HepG2 (cell line): ENCODE results near the gene HSPA5. TPM values are rescaled to one million over a fixed set of nuclear protein-coding genes. Genes with fewer than 3 reads are reported as not detected.
"Not testable (repeated sequence)": the region's sequence is repeated elsewhere in the genome, so short reads cannot be mapped to it uniquely, and the experiment has no call there.

Experiments used
- ATAC-seq: fragments of 200-7000 bp; cut with Tn5 transposase; 3 replicates; pipeline ENCODE4 v1.9.1; 2020; ENCODE audit warnings: mild to moderate bottlenecking, moderate library complexity
- BruUV-seq: library from RNA; stranded (reverse); fragments of 400-500 nt; replicated peaks from 2 replicates; lab custom pipeline; 2021; lab: Mats Ljungman, UMichigan
- CTCF ChIA-PET: fragments of 300-600 bp; formaldehyde crosslinking; extraction: SDS; loops from one replicate; lab custom pipeline; 2021; ENCODE audit warnings: low total read pairs, inconsistent platforms, low intra/inter-chr PET ratio; lab: Yijun Ruan, JAX
- POLR2A ChIA-PET: fragments of 350-600 bp; sonication (Branson Sonifier 250); formaldehyde crosslinking; loops from one replicate; lab custom pipeline; 2020; ENCODE audit warnings: antibody characterized with exemption, inconsistent platforms; lab: Yijun Ruan, JAX
- DNase-seq: peaks from one replicate; pipeline ENCODE4 v3.0.0-alpha.2; 2015; ENCODE audit warnings: low spot score
- FAIRE-seq: peaks from 3 replicates; lab custom pipeline; 2011; peaks lifted over from hg19 to GRCh38; lab: Jason Lieb, UNC
- H2AFZ ChIP-seq: one replicate; pipeline ENCODE4 v1.6.1; 2011; ENCODE audit warnings: low read length, inconsistent platforms
- H3K27ac ChIP-seq: fragments of 300-600 bp; 3 replicates; pipeline ENCODE4 v1.8.0; 2011; ENCODE audit warnings: mixed run types, mild to moderate bottlenecking, mixed read lengths, low read length, inconsistent platforms; ENCODE audit not compliant: insufficient read depth; ENCODE audit errors: extremely low read length
- H3K27me3 ChIP-seq, 2 experiments: fragments of 200-600 bp in 1 of 2; 2 replicates in 1 of 2; 3 replicates in 1 of 2; pipeline versions ENCODE4 v1.6.0 to v1.8.0; 2011; ENCODE audit warnings: low read length in 2 of 2, mild to moderate bottlenecking in 2 of 2, moderate library complexity in 2 of 2, inconsistent platforms in 1 of 2; ENCODE audit not compliant: insufficient read depth in 2 of 2, control insufficient read depth in 1 of 2
- H3K36me3 ChIP-seq, 2 experiments: fragments of 200-600 bp in 1 of 2; replicated peaks in 1 of 2; 2 replicates in 1 of 2; 3 replicates in 1 of 2; pipeline versions ENCODE4 v1.5.1 to v1.8.0; 2011; ENCODE audit warnings: low read length in 2 of 2, inconsistent platforms in 1 of 2; ENCODE audit not compliant: insufficient read depth in 2 of 2, control insufficient read depth in 1 of 2
- H3K4me1 ChIP-seq: 2 replicates; pipeline ENCODE4 v1.5.1; 2012; ENCODE audit warnings: low read length, inconsistent platforms; ENCODE audit not compliant: insufficient read depth
- H3K4me2 ChIP-seq: 2 replicates; pipeline ENCODE4 v1.6.0; 2011; ENCODE audit warnings: low read depth, low read length, inconsistent platforms
- H3K4me3 ChIP-seq, 3 experiments: fragments of 200-600 bp in 1 of 3; sonication (generic), shearing (Covaris generic) in 1 of 3; replicated peaks in 1 of 3; 2 replicates each; pipeline ENCODE4 v1.5.1; 2011 to 2016; ENCODE audit warnings: low read length in 3 of 3, inconsistent platforms in 2 of 3, low read depth in 2 of 3, mild to moderate bottlenecking in 2 of 3, control low read depth in 1 of 3, mixed read lengths in 1 of 3; ENCODE audit not compliant: insufficient read depth in 1 of 3
- H3K79me2 ChIP-seq: one replicate; pipeline ENCODE4 v1.6.1; 2011; ENCODE audit warnings: low read length, inconsistent platforms; ENCODE audit not compliant: insufficient read depth
- H3K9ac ChIP-seq: 2 replicates; pipeline ENCODE4 v1.6.0; 2011; ENCODE audit warnings: mild to moderate bottlenecking, low read depth, low read length, inconsistent platforms; ENCODE audit not compliant: insufficient read depth
- H3K9me3 ChIP-seq: 2 replicates; pipeline ENCODE4 v1.5.1; 2012; ENCODE audit warnings: mild to moderate bottlenecking, low read length
- H4K20me1 ChIP-seq: 2 replicates; pipeline ENCODE4 v1.6.0; 2011; ENCODE audit warnings: inconsistent platforms, mild to moderate bottlenecking, low read length, moderate library complexity; ENCODE audit not compliant: insufficient read depth
- BRCA1 ChIP-seq: sonication (generic); formaldehyde crosslinking; IDR thresholded peaks from 2 replicates; pipeline ENCODE4 v1.4.0; 2020; ENCODE audit warnings: missing genetic modification reagents
- DNMT3B ChIP-seq: conservative IDR thresholded peaks from 2 replicates; pipeline ENCODE4 v1.6.1; 2016; ENCODE audit warnings: missing biosample characterization, control low read depth
- GTF3A ChIP-seq: sonication (generic); formaldehyde crosslinking; conservative IDR thresholded peaks from 2 replicates; pipeline ENCODE4 v1.4.0; 2020; ENCODE audit warnings: mild to moderate bottlenecking, missing genetic modification reagents
- JUNB ChIP-seq: sonication (generic); formaldehyde crosslinking; IDR thresholded peaks from 2 replicates; pipeline ENCODE4 v1.8.0; 2022; ENCODE audit warnings: missing genetic modification reagents, mild to moderate bottlenecking, borderline replicate concordance
- MTA1 ChIP-seq: sonication (generic); formaldehyde crosslinking; IDR thresholded peaks from 2 replicates; pipeline ENCODE4 v1.4.0; 2020; ENCODE audit warnings: missing genetic modification reagents, mild to moderate bottlenecking, borderline replicate concordance
- NFKB2 ChIP-seq: sonication (generic); formaldehyde crosslinking; IDR thresholded peaks from 2 replicates; pipeline ENCODE4 v1.4.0; 2020; ENCODE audit warnings: missing genetic modification reagents, borderline replicate concordance
- SIN3B ChIP-seq: fragments of 150-350 bp; IDR thresholded peaks from 2 replicates; pipeline ENCODE4 v1.6.1; 2014; ENCODE audit warnings: low read length
- ZBTB3 ChIP-seq: sonication (generic); formaldehyde crosslinking; IDR thresholded peaks from 2 replicates; pipeline ENCODE4 v1.4.0; 2020; ENCODE audit warnings: low read depth, mild to moderate bottlenecking, moderate library complexity, missing genetic modification reagents, borderline replicate concordance
- ZNF121 ChIP-seq: sonication (generic); formaldehyde crosslinking; IDR thresholded peaks from 2 replicates; pipeline ENCODE4 v1.5.0; 2020; ENCODE audit warnings: mild to moderate bottlenecking, missing genetic modification reagents
- ZNF713 ChIP-seq: sonication (generic); formaldehyde crosslinking; IDR thresholded peaks from 2 replicates; pipeline ENCODE4 v1.4.0; 2020; ENCODE audit warnings: mild to moderate bottlenecking, missing genetic modification reagents
- ZNF75D ChIP-seq: sonication (generic); formaldehyde crosslinking; IDR thresholded peaks from 2 replicates; pipeline ENCODE4 v1.8.1; 2023; ENCODE audit warnings: missing genetic modification reagents, mild to moderate bottlenecking, borderline replicate concordance
- ZNF850 ChIP-seq: sonication (generic); formaldehyde crosslinking; conservative IDR thresholded peaks from 2 replicates; pipeline ENCODE4 v1.9.0; 2021; ENCODE audit warnings: mild to moderate bottlenecking, missing genetic modification reagents
- WGBS: methylation state at CpG from one replicate; pipeline ENCODE4 v1.1.6; 2017; ENCODE audit warnings: low lambda C conversion rate; 5-methylcytosine and 5-hydroxymethylcytosine counted together
- in situ Hi-C: cut with HindIII; loops from 2 replicates; pipeline ENCODE4 v1.10.0; 2017; ENCODE audit warnings: low pct_unique_long_range_greater_than_20kb; ENCODE audit not compliant: extremely low pct_ligation_motif_present
- intact Hi-C: fragments of 100-400 bp; cut with micrococcal nuclease; formaldehyde crosslinking; loops from one replicate; pipeline ENCODE4 v1.10.0; 2022; ENCODE audit not compliant: unreplicated experiment
- polyA plus RNA-seq, 8 experiments: library from polyadenylated mRNA; depleted of rRNA in 3 of 8; stranded (reverse) in 7 of 8; unstranded in 1 of 8; fragments of >200 nt; fragmentation: Illumina TruSeq in 4 of 8; extraction: Trizol in 4 of 8; gene quantifications; 2 replicates each; pipeline versions ENCODE4 v1.2.1 to v1.2.3, GENCODE V29; 2011 to 2016; ENCODE audit warnings: low read depth in 4 of 8, missing spikeins in 1 of 8, mixed read lengths in 1 of 8; ENCODE audit not compliant: insufficient read depth in 1 of 8
- total RNA-seq, 5 experiments: library from RNA; depleted of rRNA; stranded (reverse); fragments of >200 nt; fragmentation: Illumina TruSeq; extraction: Trizol; gene quantifications; 2 replicates each; pipeline ENCODE4 v1.2.3, GENCODE V29; 2016; ENCODE audit warnings: low read depth in 1 of 5
- TF ChIP-seq, protein P1 (sequence below): sonication (generic); formaldehyde crosslinking; IDR thresholded peaks from 2 replicates; pipeline ENCODE4 v1.8.0; 2022; ENCODE audit warnings: mild to moderate bottlenecking, missing genetic modification reagents; ENCODE audit not compliant: insufficient replicate concordance
- TF ChIP-seq, protein P2 (sequence below): sonication (generic); formaldehyde crosslinking; IDR thresholded peaks from 2 replicates; pipeline ENCODE4 v1.4.0; 2020; ENCODE audit warnings: missing genetic modification reagents

The HSPA5 gene
- total and polyA plus RNA-seq, 2 of the 13 experiments (the other 11 are each of a cell fraction or from before 2014, with no cell fraction given) = 201 to 206 TPM

DNA sequence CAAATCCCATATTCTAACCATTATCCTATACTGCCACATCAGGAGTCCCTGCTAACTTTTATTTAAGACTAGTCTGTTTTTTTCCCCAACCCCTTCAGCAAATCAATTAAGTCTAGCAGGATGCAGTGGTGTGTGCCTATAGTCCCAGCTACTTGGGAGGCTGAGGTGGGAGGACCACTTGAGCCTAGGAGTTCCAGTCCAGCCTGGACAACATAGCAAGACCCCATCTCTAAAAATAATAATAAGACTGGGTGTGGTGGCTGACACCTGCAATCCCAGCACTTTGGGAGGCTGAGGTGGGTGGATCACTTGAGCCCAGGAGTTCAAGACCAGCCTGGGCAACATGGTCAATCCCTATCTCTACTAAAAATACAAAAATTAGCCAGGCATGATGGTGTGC lies 16.3 kb downstream of the HSPA5 start:
- H3K79me2 ChIP-seq, intact Hi-C loops, in situ Hi-C loops, ATAC-seq, H3K9me3 ChIP-seq, H3K9ac ChIP-seq, H3K27me3 ChIP-seq, H3K4me3 ChIP-seq, DNase-seq, H3K4me1 ChIP-seq, H3K27ac ChIP-seq, H3K4me2 ChIP-seq, FAIRE-seq, BruUV-seq, H2AFZ ChIP-seq, CTCF ChIA-PET, H4K20me1 ChIP-seq: not testable (repeated sequence)
- peak; percentile 71; the same call in 1 of the 2 replicates for TF ChIP-seq ZNF121 (CRISPR knock-in tag)
- H3K36me3 ChIP-seq = peaks cover 6 to 45% of the 10 kb centered on the region in 2 experiments; a peak in 4 of 5 replicates
- POLR2A ChIA-PET = interaction anchor here (2.9 kb wide), 1 partner anchor 16 kb away, joined by 7 read pairs; the partner anchor contains the start of gene HSPA5

DNA sequence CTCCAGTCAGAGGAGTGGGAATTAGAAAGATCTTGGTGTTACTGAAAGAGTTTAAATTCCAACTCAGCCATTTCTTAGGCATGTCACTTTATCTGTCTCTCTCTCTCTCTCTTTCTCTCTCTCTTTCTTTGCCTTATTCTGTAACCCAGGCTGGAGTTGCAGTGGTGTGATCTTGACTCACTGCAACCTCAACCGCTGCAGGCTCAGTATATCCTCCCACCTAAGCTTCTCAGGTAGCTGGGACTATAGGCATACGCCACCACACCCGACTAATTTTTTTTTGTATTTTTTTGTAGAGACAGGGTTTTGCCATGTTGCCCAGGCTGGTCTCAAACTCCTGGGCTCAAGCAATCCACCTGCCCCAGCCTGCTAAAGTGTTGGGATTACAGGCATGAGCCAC lies 22.5 kb downstream of the HSPA5 start:
- intact Hi-C loops (no loop called here), in situ Hi-C loops (no loop called here)
- 96% methylated on average over 3 of the region's 3 CpGs for WGBS

More for the DNA sequence above, 22.5 kb downstream of the HSPA5 start:
- ChIA-PET POLR2A (interaction anchor here (1.4 to 2.2 kb wide), 3 partner anchors 14 to 23 kb away, joined by 4 to 13 read pairs (median 8); partner anchors contain the start of genes HSPA5 and RABEPK), CTCF (no interaction called here)
- Histone ChIP-seq H3K9ac (no peak overlapping the region), H3K4me3 (no peak overlapping the region), H4K20me1 (no peaks in the 10 kb centered on the region), H3K4me2 (no peak overlapping the region), H2AFZ (no peak overlapping the region), H3K9me3 (no peaks in the 10 kb centered on the region), H3K79me2 (no peaks in the 10 kb centered on the region), H3K27me3 (no peaks in the 10 kb centered on the region), H3K27ac (no peak overlapping the region), H3K36me3 (peaks cover 7 to 48% of the 10 kb centered on the region in 2 experiments), H3K4me1 (no peaks in the 10 kb centered on the region)
- BruUV-seq = no TSS peak
- no peak for ATAC-seq
- TF ChIP-seq, protein P1, sequence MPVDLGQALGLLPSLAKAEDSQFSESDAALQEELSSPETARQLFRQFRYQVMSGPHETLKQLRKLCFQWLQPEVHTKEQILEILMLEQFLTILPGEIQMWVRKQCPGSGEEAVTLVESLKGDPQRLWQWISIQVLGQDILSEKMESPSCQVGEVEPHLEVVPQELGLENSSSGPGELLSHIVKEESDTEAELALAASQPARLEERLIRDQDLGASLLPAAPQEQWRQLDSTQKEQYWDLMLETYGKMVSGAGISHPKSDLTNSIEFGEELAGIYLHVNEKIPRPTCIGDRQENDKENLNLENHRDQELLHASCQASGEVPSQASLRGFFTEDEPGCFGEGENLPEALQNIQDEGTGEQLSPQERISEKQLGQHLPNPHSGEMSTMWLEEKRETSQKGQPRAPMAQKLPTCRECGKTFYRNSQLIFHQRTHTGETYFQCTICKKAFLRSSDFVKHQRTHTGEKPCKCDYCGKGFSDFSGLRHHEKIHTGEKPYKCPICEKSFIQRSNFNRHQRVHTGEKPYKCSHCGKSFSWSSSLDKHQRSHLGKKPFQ (CRISPR knock-in tag) = no peak
- no peak for TF ChIP-seq ZNF850 (CRISPR knock-in tag)
- no peak for TF ChIP-seq SIN3B
- TF ChIP-seq ZNF75D (CRISPR knock-in tag) = no peak
- TF ChIP-seq BRCA1 (CRISPR knock-in tag) = no peak
- TF ChIP-seq ZNF713 = no peak
- TF ChIP-seq, protein P2, sequence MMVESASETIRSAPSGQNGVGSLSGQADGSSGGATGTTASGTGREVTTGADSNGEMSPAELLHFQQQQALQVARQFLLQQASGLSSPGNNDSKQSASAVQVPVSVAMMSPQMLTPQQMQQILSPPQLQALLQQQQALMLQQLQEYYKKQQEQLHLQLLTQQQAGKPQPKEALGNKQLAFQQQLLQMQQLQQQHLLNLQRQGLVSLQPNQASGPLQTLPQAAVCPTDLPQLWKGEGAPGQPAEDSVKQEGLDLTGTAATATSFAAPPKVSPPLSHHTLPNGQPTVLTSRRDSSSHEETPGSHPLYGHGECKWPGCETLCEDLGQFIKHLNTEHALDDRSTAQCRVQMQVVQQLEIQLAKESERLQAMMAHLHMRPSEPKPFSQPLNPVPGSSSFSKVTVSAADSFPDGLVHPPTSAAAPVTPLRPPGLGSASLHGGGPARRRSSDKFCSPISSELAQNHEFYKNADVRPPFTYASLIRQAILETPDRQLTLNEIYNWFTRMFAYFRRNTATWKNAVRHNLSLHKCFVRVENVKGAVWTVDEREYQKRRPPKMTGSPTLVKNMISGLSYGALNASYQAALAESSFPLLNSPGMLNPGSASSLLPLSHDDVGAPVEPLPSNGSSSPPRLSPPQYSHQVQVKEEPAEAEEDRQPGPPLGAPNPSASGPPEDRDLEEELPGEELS = no peak
- TF ChIP-seq MTA1 (CRISPR knock-in tag) = no peak
- no peak for TF ChIP-seq ZBTB3 (CRISPR knock-in tag)
- TF ChIP-seq DNMT3B (CRISPR knock-in tag) = no peak
- TF ChIP-seq GTF3A (CRISPR knock-in tag) = no peak
- TF ChIP-seq JUNB (CRISPR knock-in tag) = no peak
- TF ChIP-seq NFKB2 (CRISPR knock-in tag) = no peak
- DNase-seq = no peak
- no peak for FAIRE-seq
